ENCODE data around the gene ROR1. TPM values are rescaled to one million over a fixed set of nuclear protein-coding genes. Genes with fewer than 3 reads are reported as not detected.

The ROR1 gene
- total and polyA plus RNA-seq, 9 of the 15 experiments (the other 6 are each of a cell fraction or from before 2014, with no cell fraction given): 0.02 TPM; not detected in 8

DNA sequence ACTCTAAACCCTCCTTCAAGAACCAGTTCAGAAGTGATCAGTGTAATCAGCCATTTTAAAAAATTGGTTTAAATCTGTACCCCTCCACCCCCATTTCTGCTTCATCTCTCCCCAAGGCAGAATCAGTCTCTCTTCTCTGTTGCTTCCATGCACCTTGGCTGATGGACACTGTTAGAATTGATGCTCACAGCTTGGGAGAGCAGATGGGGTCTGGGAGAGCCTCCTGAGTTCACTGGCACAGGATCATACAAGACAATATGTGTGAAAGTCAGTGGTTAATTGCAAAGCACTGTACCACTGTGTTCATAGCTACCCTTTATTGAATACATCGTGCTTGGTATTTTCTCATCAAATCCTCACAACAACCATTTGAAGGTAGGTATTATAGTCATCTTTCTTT, 140.9 kb downstream of the ROR1 start:
- no peak for TF ChIP-seq TEAD4 (IDR thresholded peaks at IDR 0.05; ENCODE audit: low read length)
- no peak for TF ChIP-seq TEAD4 (CRISPR knock-in tag; IDR thresholded peaks at IDR 0.05; ENCODE audit: borderline replicate concordance)
- TF ChIP-seq MAX (CRISPR knock-in tag; IDR thresholded peaks at IDR 0.05): no peak
- TF ChIP-seq, protein P1, sequence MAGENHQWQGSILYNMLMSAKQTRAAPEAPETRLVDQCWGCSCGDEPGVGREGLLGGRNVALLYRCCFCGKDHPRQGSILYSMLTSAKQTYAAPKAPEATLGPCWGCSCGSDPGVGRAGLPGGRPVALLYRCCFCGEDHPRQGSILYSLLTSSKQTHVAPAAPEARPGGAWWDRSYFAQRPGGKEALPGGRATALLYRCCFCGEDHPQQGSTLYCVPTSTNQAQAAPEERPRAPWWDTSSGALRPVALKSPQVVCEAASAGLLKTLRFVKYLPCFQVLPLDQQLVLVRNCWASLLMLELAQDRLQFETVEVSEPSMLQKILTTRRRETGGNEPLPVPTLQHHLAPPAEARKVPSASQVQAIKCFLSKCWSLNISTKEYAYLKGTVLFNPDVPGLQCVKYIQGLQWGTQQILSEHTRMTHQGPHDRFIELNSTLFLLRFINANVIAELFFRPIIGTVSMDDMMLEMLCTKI (IDR thresholded peaks at IDR 0.05; ENCODE audit: partially characterized antibody): no peak
- H3K27me3 ChIP-seq (ENCODE audit: control insufficient read depth in 2 of 2, insufficient read depth in 2 of 2, low read length in 2 of 2): 0 out of 5 replicates have a peak, but pooled peaks cover 0 to 5% of the 10 kb centered on the region in 2 experiments
- FAIRE-seq: no peak
- H3K9me1 ChIP-seq (ENCODE audit: control insufficient read depth, insufficient read depth, low read length): no peaks in the 10 kb centered on the region
- H4K20me1 ChIP-seq (replicated peaks; ENCODE audit: control insufficient read depth, insufficient read depth, low read length): 0 out of 2 replicates have a peak, but pooled peaks cover 3% of the 10 kb centered on the region
- no peak for ATAC-seq
- no peaks in the 10 kb centered on the region for H3K79me2 ChIP-seq (ENCODE audit: control insufficient read depth, insufficient read depth, low read length)
- H3K9me3 ChIP-seq (replicated peaks; ENCODE audit: control insufficient read depth, insufficient read depth, low read depth, low read length): no peaks in the 10 kb centered on the region
- H3K36me3 ChIP-seq (ENCODE audit: control insufficient read depth, insufficient read depth, low read length): no peaks in the 10 kb centered on the region
- in situ Hi-C loops (cut with MboI) (no loop called here), intact Hi-C loops (cut with micrococcal nuclease) (loop anchor here (10.0 kb wide), 2 partner anchors 220 kb away; no protein-coding TSS in a partner anchor)
- CTCF ChIA-PET (ENCODE audit: low intra/inter-chr PET ratio): no interaction called here
- no peak overlapping the region for H2AFZ ChIP-seq (ENCODE audit: low read depth, low read length)
- no peak overlapping the region for H3K4me2 ChIP-seq (ENCODE audit: insufficient read depth, low read length)
- POLR2A ChIA-PET: no interaction called here
- H3K9ac ChIP-seq (ENCODE audit: insufficient read depth in 1 of 2, low read depth in 2 of 2, low read length in 2 of 2): no peak overlapping the region
- no TSS peak for BruUV-seq (replicated peaks)
- no peaks in the 10 kb centered on the region for H3K4me1 ChIP-seq (replicated peaks in 1 of 2; ENCODE audit: control insufficient read depth in 2 of 2, insufficient read depth in 2 of 2, low read length in 2 of 2)
- no peak overlapping the region for H3K27ac ChIP-seq (ENCODE audit: extremely low read depth, low read depth, low read length)
- no peak overlapping the region for H3K4me3 ChIP-seq
- 0% methylated on average over 1 of the region's 1 CpG for WGBS (ENCODE audit: insufficient coverage, low coverage, missing lambda C conversion rate)
- no peak for DNase-seq (ENCODE audit: extremely low read depth in 1 of 4, low spot score in 3 of 4)
